Fibroblast of lung (primary cell): ENCODE results near the gene VAV1.

ENCODE experiments used
- CTCF ChIP-seq, 2 donors: IDR thresholded peaks in 1 of 2; conservative IDR thresholded peaks in 1 of 2; 1 replicate in 1 of 2; 2 replicates in 1 of 2; pipeline ENCODE4 v1.5.1; 2011 to 2012; ENCODE audit warnings: low read length in 2 of 2, control low read depth in 1 of 2, inconsistent platforms in 1 of 2, low read depth in 1 of 2, mild to moderate bottlenecking in 1 of 2
- EZH2 ChIP-seq: IDR thresholded peaks from 2 replicates; pipeline ENCODE4 v1.5.1; 2012; ENCODE audit warnings: low read length, control low read depth, mild to moderate bottlenecking; ENCODE audit errors: missing control alignments

DNA sequence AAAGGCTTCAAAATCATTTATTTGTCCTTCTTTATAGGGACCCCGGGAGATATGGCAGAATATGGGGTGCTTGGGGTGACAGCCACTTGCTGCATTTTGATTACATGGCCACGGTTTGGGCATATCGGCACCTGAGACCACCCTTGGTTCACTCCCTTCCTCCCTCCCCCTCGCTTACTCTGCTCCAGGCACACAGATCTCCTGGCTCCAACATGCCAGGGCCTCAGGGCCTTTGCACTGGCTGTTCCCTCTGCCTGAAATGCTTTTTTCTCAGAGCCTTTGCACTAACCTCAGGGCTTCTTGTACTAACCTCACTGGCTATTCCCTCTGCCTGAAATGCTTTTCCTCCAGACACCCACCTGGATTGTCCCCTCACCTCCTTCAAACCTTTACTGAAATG, 23.8 kb downstream of the VAV1 start:
- TF ChIP-seq EZH2 (no peak), CTCF (conservative IDR thresholded peaks at IDR 0.05 in 1 of 2, IDR thresholded peaks at IDR 0.05 in 1 of 2; ENCODE audit: low read depth in 1 of 2, low read length in 2 of 2) (no peak)
